DMS79 (cell line): ENCODE measurements around the gene KDM1A.

Source experiments
- DNase-seq: peaks from one replicate; lab custom pipeline; 2025; lab: John Stamatoyannopoulos, UW

KDM1A gene

DNA sequence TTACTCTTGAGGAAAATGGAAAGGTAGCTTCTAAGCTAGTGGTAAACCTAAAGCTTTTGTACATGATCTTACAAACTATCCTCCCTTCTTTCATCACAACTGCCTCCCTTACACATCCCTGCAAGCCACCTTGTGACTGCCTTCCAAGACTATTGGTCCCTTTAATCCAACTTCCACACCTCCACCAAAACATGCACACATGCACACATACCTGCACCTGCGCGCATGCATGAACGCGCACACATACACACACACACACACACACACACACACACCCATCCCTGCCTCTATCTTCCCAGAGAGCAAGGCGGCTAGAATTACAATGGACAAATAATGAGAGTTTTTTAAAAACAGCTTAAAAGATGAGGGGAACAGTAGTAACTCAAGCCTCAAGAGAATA lies 91.1 kb downstream of the KDM1A start:
- no peak for DNase-seq

DNA sequence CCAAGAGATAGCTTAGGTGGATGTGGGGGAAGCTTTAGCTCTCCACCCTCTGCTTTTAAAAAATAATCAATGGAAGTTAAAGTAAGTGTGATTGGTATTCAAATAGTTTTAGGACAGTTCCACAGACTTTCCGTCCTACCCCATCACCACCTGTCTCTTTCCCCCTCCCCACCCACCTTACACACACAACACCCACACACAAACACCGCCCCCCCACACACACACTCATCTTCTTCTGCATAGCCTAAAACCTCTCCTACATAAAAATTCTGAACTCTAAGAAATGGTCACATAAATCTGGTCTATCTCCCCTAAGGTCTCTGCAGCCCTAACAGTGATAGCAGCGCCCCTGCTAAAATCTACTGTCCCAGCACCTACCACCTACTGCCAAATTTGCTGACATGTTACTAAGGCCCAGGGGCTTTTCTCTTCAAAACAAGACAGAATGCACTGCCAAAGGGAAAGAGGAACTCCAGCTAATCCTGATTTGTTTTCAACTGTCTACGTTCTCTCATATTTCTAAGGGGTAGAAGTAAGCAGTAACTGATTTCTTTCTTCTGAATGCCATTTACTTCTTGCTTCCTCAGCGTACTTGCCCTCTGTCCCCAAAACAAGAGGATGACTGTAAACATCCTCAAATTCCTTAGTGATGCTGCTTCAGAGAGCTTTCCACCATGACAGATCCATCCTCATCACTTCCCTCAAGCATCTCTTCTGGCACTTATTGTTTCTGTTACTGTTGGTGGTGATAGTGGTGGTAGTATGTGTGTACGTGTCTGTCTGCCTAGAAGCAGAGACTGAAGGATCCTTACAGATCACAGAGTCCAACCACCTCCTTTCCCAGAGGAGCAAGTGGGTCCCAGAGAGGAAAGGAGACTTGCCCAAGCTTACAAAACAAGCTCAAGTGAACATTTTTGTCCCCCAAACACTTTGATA lies 92.6 kb downstream of the KDM1A start:
- DNase-seq: no peak

- DNase-seq: no peak
Observed at GRCh38 chr1:23114424-23115079, 95.3 kb downstream of the KDM1A start.

DNA sequence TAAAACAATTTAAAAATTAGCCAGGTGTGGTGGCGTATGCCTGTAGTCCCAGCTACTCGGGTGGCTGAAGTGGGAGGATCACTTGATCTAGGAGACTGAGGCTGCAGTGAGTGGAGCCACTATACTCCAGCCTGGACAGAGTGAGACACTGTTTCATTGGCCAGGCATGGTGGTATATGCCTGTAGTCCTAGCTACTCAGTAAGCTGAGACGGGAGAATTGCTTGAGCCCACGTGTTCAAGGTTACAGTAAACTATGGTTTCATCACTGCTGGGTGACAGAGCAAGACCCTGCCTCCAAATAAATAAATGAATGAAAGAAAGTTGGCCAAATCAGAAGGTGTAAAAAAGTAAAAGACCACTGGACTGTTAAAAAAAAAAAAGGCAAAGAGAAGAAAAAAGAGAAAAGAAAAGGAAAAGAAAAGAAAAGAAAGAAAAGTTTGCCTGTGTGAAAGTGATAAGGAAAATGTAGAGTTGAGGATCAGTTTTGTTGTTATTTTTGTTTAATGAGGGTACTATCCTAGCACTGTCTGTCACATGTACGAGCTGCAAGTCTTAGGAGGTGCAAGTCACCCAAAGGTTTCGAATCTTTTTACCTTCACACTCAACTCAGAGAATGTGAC lies 97.1 kb downstream of the KDM1A start:
- no peak for DNase-seq

DNA sequence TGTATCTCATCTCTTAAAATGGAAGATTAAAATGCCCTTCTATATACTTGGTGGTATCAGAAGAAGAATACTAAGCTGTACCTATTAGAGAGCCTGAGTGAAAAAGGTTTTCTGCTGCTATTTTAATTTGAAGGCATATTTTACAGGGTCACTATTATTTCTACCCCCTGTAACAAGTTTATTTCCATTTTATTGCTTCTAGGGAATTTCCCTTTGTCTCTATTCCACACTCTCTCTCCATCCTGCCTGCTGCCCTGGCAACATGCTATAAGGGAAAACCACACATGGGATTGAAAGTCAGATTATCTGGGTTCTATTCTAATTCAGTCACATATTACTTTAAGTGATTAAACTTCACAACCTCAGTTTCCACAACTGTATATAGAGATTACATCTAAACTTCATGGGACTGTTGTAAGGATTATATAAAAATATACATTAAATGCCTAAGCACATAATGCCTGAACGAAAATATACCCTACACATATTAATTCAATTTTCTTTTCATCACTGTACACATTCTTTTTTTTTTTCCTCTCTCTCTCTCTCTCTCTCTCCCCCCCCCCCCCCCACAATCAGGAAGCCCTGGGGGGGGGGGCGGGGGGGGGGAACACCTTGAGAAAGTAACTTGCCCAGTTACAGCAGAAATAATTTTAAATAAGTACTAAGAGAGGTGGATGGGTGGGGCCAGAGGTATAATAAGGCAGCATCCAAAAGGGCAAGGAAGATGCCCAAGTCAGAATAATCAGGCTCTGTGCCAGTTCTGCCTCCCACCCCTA lies 97.8 kb downstream of the KDM1A start:
- no peak for DNase-seq

- DNase-seq: no peak
Observed at GRCh38 chr1:23118407-23118806, 99.1 kb downstream of the KDM1A start.

GRCh38 chr1:23118957-23119792 lies 99.9 kb downstream of the KDM1A start:
- no peak for DNase-seq

DNA sequence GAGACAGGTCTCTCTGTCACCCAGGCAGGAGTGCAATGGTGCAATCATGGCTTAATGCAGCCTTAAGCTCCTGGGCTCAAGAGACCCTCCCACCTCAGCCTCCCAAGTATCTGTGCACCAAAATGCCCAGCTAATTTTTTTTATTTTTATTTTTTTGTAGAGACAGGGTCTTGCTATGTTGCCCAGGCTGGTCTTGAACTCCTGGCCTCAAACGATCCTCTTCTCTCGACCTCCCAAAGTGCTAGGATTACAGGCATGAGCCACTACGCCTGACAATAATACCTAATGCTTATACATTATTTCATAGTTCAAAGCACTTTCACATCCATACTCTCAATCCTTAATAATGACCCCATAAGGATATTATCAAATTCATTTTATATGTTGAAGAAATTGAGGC lies 101.1 kb downstream of the KDM1A start:
- no peak for DNase-seq

GRCh38 chr1:23122023-23122748 lies 102.9 kb downstream of the KDM1A start:
- peak; percentile 98 for DNase-seq

DNA sequence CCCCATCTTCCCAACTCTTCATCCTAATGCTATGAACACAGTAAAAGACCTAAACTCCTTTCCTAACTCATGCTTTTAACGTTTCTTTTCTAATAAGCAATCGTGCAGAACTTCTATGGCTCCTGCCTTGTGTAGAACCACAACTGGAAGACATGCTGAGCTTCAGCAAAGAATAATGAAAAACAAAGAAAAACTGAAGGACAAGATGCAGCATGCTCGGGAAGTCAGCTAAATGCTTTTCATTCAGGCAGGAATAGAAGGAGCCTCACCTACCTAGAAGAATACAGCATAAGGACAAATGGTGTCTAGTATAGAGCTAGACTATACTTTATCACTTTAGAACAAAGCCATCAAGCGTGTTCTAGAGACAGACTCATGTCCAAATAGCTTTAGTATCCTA lies 103.5 kb downstream of the KDM1A start:
- no peak for DNase-seq

DNA sequence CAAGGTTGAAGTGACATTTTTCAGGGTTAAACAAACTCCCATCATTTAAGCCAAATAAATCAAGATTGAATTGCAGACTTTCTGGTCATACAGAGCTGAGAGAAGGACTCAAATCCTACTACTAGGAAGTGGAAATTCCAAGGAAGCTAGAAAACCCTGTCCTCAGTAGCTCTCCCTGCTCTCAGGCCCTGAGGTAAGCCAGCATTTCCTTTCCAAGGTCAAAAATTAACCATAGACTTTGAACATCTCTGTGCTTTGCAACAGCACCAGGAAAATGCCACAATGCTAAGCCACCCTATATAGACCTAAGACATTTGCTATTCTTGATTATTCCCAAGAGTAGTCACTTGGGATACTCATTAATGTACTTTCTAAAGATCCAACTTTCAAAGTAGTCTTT lies 104.3 kb downstream of the KDM1A start:
- DNase-seq: no peak

DNA sequence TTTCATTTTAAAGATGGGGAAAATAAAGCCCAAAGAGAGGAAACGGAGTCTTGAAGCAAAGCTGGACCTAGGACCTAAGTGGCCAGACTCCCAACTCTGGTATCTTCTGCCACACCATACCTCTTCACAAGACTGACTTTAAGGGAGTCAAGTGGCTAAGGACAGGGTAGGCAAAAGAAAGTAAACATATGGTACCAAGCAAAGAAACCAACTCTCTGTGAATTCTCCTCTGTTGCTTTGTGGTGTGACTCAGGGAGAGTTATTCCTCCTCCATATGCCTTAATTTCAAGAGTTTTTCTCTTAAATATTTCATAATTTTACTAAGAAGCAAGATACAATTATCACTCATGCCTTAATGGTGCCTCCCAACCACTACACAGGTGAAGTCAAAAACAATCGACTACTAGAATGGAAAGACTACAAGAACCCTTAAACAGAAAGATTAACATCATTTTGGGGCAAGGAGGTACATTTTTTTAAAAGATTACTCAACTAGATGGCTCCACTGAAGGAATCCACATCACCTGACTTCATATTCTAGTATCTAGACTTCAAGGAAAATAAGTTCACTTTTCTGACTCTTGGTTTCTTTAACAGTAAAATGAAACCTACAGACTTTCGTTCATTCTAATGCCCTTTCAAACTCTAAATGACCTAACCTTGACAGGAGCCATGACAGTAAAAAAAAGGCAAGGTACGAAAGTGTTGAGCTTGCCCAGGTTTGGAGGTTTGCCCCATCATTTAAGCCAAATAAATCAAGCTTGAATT lies 105.2 kb downstream of the KDM1A start:
- no peak for DNase-seq

- DNase-seq: no peak
Observed at GRCh38 chr1:23125489-23125888, 106.2 kb downstream of the KDM1A start.

- DNase-seq: no peak
Observed at GRCh38 chr1:23126200-23126599, 106.9 kb downstream of the KDM1A start.

- DNase-seq: no peak
Observed at GRCh38 chr1:23126801-23127200, 107.5 kb downstream of the KDM1A start.

DNA sequence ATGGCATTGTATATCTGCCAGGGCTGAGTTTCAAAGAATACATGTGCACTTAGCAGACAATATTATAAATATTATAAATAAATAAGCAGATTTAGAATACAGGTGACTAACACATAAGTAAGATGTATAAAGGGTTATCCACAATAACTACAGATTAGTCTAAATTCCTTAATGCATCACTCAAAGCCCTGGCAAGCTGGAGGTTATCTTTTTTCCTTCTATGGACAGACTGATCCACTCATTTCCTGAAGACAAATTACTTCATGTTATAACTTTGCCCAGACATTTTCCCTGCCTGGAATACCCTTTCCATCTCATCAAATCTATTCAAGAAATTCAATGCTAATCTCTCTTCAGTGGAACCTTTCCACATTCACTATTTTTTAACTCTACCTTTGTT lies 110.6 kb downstream of the KDM1A start:
- DNase-seq: no peak

DNA sequence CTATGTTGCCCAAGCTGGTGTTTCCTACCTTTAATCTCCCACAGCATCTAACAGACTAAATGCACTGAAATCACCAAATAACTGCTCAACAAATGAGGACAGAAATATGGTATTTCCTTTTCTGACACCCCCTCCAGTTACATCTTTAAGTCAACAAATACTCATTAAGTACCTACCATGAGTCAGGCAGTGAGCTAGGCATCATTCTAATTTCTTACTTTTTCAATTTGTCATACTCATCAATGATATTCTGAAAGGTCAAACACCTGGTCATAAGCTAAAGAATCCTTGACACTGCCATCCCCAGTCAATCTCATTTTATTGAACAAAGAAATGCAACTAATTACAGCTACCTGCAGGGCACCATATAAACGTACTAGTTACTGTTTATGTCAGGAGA lies 112.8 kb downstream of the KDM1A start:
- no peak for DNase-seq
